Activated B cell treated with CpG ODN at 0.5 μM for 24 hours (primary cell): ENCODE results near the gene EFEMP2. TPM values are rescaled to one million over a fixed set of nuclear protein-coding genes. Genes with fewer than 3 reads are reported as not detected.
A peak's percentile ranks its signal among the peaks of the same experiment; 100 is the strongest.

ENCODE experiments used
- ATAC-seq: fragments of 200-7000 bp; cut with Tn5 transposase; one replicate; pipeline ENCODE4 v1.10.0; 2021; ENCODE audit warnings: low read depth, mild to moderate bottlenecking, moderate library complexity
- CTCF ChIA-PET: fragments of 350-600 bp; sonication (Branson Sonifier 250); formaldehyde crosslinking; loops from one replicate; lab custom pipeline; 2021; ENCODE audit warnings: antibody characterized with exemption; lab: Charles Lee
- POLR2A ChIA-PET: fragments of 350-600 bp; sonication (Branson Sonifier 250); formaldehyde crosslinking; loops from one replicate; lab custom pipeline; 2021; ENCODE audit warnings: antibody characterized with exemption; lab: Charles Lee
- DNase-seq: peaks from one replicate; pipeline ENCODE4 v3.0.0; 2022
- H3K27ac Mint-ChIP-seq: one replicate; pipeline ENCODE4 v1.8.0; 2020; ENCODE audit warnings: mixed read lengths
- H3K27me3 Mint-ChIP-seq: one replicate; pipeline ENCODE4 v1.8.0; 2021; ENCODE audit warnings: mixed read lengths
- H3K36me3 Mint-ChIP-seq: one replicate; pipeline ENCODE4 v1.8.0; 2021; ENCODE audit warnings: low read depth, mixed read lengths
- H3K4me1 Mint-ChIP-seq: one replicate; pipeline ENCODE4 v1.8.0; 2021; ENCODE audit warnings: mixed read lengths
- H3K4me3 Mint-ChIP-seq: one replicate; pipeline ENCODE4 v1.8.0; 2020; ENCODE audit warnings: mild to moderate bottlenecking, mixed read lengths
- H3K9me3 Mint-ChIP-seq: one replicate; pipeline ENCODE4 v1.8.0; 2020; ENCODE audit warnings: mixed read lengths
- CTCF ChIP-seq: fragments of 200-600 bp; IDR thresholded peaks from one replicate; pipeline ENCODE4 v1.8.0; 2022; ENCODE audit warnings: antibody characterized with exemption, mild to moderate bottlenecking
- intact Hi-C: fragments of 100-400 bp; cut with micrococcal nuclease; formaldehyde crosslinking; loops from one replicate; pipeline ENCODE4 v1.15.1; 2024
- total RNA-seq: library from RNA; stranded (reverse); gene quantifications from 2 replicates; pipeline ENCODE4 v1.2.3, GENCODE V29; 2022

Gene EFEMP2
- total RNA-seq, 1 donor from 2014 or later, result 3.8 TPM

- peak overlapping the region; percentile 92 for H3K4me3 Mint-ChIP-seq
- ATAC-seq, result no peak
- H3K36me3 Mint-ChIP-seq, result peaks cover 66% of the 10 kb centered on the region
- H3K4me1 Mint-ChIP-seq, result peaks cover 54% of the 10 kb centered on the region
- no peaks in the 10 kb centered on the region for H3K9me3 Mint-ChIP-seq
- ChIA-PET CTCF (no interaction called here), POLR2A (interaction anchor here (0.6 kb wide), 2 partner anchors 12 to 99 kb away, joined by 3 read pairs; no protein-coding TSS in a partner anchor)
- peak overlapping the region; percentile 93 for H3K27ac Mint-ChIP-seq
- TF ChIP-seq CTCF, result no peak
- no peaks in the 10 kb centered on the region for H3K27me3 Mint-ChIP-seq
- no peak for DNase-seq
- intact Hi-C loops, result loop anchor here (5.0 kb wide), 2 partner anchors 197 to 283 kb away; partner anchors contain the start of genes FAM89B, SF3B2 and ZNRD2
These were observed 17.5 kb downstream of the EFEMP2 start for GRCh38 chr11:65854852-65855837.

GRCh38 chr11:65854161-65854592 lies 18.4 kb downstream of the EFEMP2 start:
- no peak for TF ChIP-seq CTCF
- Mint-ChIP-seq H3K27ac (no peak overlapping the region), H3K27me3 (no peaks in the 10 kb centered on the region), H3K4me3 (peak overlapping the region; percentile 24), H3K36me3 (peaks cover 63% of the 10 kb centered on the region), H3K4me1 (peaks cover 46% of the 10 kb centered on the region), H3K9me3 (no peaks in the 10 kb centered on the region)
- DNase-seq, result no peak
- intact Hi-C loops, result no loop called here
- POLR2A ChIA-PET, result interaction anchor here (0.6 kb wide), 1 partner anchor 100 kb away, joined by 3 read pairs; no protein-coding TSS in a partner anchor
- CTCF ChIA-PET, result no interaction called here
- no peak for ATAC-seq

GRCh38 chr11:65853246-65853979 lies 19.2 kb downstream of the EFEMP2 start:
- ChIA-PET CTCF (interaction anchor here (0.7 to 1.4 kb wide), 3 partner anchors 26 to 141 kb away, joined by 3 to 6 read pairs (median 3); partner anchors contain the start of gene KAT5), POLR2A (interaction anchor here (0.5 to 2.8 kb wide), 7 partner anchors 20 to 517 kb away, joined by 3 to 13 read pairs (median 4); partner anchors contain the start of genes CCDC85B and SNX32)
- H3K27ac Mint-ChIP-seq, result peak overlapping the region; percentile 12
- H3K4me3 Mint-ChIP-seq, result no peak overlapping the region
- H3K27me3 Mint-ChIP-seq, result no peaks in the 10 kb centered on the region
- H3K36me3 Mint-ChIP-seq, result peaks cover 62% of the 10 kb centered on the region
- ATAC-seq (no peak), DNase-seq (no peak)
- H3K4me1 Mint-ChIP-seq, result peaks cover 41% of the 10 kb centered on the region
- intact Hi-C loops, result no loop called here
- H3K9me3 Mint-ChIP-seq, result no peaks in the 10 kb centered on the region
- no peak for TF ChIP-seq CTCF

GRCh38 chr11:65852508-65853245 lies 19.9 kb downstream of the EFEMP2 start:
- ATAC-seq (no peak), DNase-seq (no peak)
- H3K9me3 Mint-ChIP-seq, result no peaks in the 10 kb centered on the region
- H3K4me1 Mint-ChIP-seq, result peaks cover 38% of the 10 kb centered on the region
- intact Hi-C loops, result no loop called here
- no peak overlapping the region for H3K27ac Mint-ChIP-seq
- POLR2A ChIA-PET, result interaction anchor here (0.5 to 2.8 kb wide), 11 partner anchors 9 to 516 kb away, joined by 3 to 13 read pairs (median 4); partner anchors contain the start of genes CCDC85B, RELA and SNX32
- H3K27me3 Mint-ChIP-seq, result no peaks in the 10 kb centered on the region
- TF ChIP-seq CTCF, result no peak
- CTCF ChIA-PET, result interaction anchor here (0.7 to 1.4 kb wide), 4 partner anchors 25 to 141 kb away, joined by 3 to 6 read pairs (median 3); partner anchors contain the start of gene KAT5
- H3K4me3 Mint-ChIP-seq, result no peak overlapping the region
- peaks cover 60% of the 10 kb centered on the region for H3K36me3 Mint-ChIP-seq
